HG02610 (cell line): ENCODE measurements around the gene HCN1.
A peak's percentile ranks its signal among the peaks of the same experiment; 100 is the strongest.
"Not testable (repeated sequence)": the region's sequence is repeated elsewhere in the genome, so short reads cannot be mapped to it uniquely, and the experiment has no call there.

ENCODE experiments used
- ATAC-seq: cut with Tn5 transposase; IDR thresholded peaks from one replicate; pipeline ENCODE4 v1.9.1; 2021; ENCODE audit warnings: mild to moderate bottlenecking, moderate library complexity; ENCODE audit not compliant: unreplicated experiment

HCN1 gene

GRCh38 chr5:45622365-45622764 is 73.8 kb downstream of the HCN1 start:
- ATAC-seq = no peak

GRCh38 chr5:45617859-45618416 is 78.2 kb downstream of the HCN1 start:
- ATAC-seq = no peak

GRCh38 chr5:45609661-45610060 is 86.5 kb downstream of the HCN1 start:
- no peak for ATAC-seq

GRCh38 chr5:45604092-45604491 is 92.1 kb downstream of the HCN1 start:
- ATAC-seq = no peak

GRCh38 chr5:45601424-45601823 is 94.8 kb downstream of the HCN1 start:
- no peak for ATAC-seq

GRCh38 chr5:45596320-45596719 is 99.9 kb downstream of the HCN1 start:
- ATAC-seq = no peak

- ATAC-seq = not testable (repeated sequence)
These were observed 110.2 kb downstream of the HCN1 start for GRCh38 chr5:45586001-45586400.

- no peak for ATAC-seq
These were observed 117.9 kb downstream of the HCN1 start for GRCh38 chr5:45578270-45578669.

- no peak for ATAC-seq
These were observed 127.4 kb downstream of the HCN1 start for GRCh38 chr5:45568813-45569212.

- ATAC-seq = no peak
These were observed 153.8 kb downstream of the HCN1 start for GRCh38 chr5:45542421-45542820.

GRCh38 chr5:45533663-45534062 is 162.5 kb downstream of the HCN1 start:
- ATAC-seq = no peak

GRCh38 chr5:45532826-45533624 is 163.2 kb downstream of the HCN1 start:
- ATAC-seq = no peak

- ATAC-seq = no peak
These were observed 175.1 kb downstream of the HCN1 start for GRCh38 chr5:45521067-45521466.

GRCh38 chr5:45512521-45512920 is 183.7 kb downstream of the HCN1 start:
- no peak for ATAC-seq

GRCh38 chr5:45509371-45509770 is 186.8 kb downstream of the HCN1 start:
- ATAC-seq = no peak

- no peak for ATAC-seq
These were observed 188.0 kb downstream of the HCN1 start for GRCh38 chr5:45508135-45508534.

- ATAC-seq = no peak
These were observed 189.0 kb downstream of the HCN1 start for GRCh38 chr5:45507178-45507577.

- ATAC-seq = not testable (repeated sequence)
These were observed 197.2 kb downstream of the HCN1 start for GRCh38 chr5:45499006-45499405.

- no peak for ATAC-seq
These were observed 204.8 kb downstream of the HCN1 start for GRCh38 chr5:45491368-45491767.

GRCh38 chr5:45484781-45485180 is 211.4 kb downstream of the HCN1 start:
- no peak for ATAC-seq

- peak; percentile 85 for ATAC-seq
These were observed 242.1 kb downstream of the HCN1 start for GRCh38 chr5:45454114-45454513.

GRCh38 chr5:45444856-45445255 is 251.3 kb downstream of the HCN1 start:
- ATAC-seq = not testable (repeated sequence)

GRCh38 chr5:45440466-45440865 is 255.7 kb downstream of the HCN1 start:
- ATAC-seq = no peak
